Sigmoid colon (tissue), 4 donors: ENCODE data around the gene PLXDC1.

Experiments used
- EP300 ChIP-seq, 4 donors: sonication (generic); formaldehyde crosslinking; IDR thresholded peaks; one replicate each; pipeline ENCODE4 v1.6.1; 2017; ENCODE audit warnings: antibody characterized with exemption in 4 of 4
- POLR2A ChIP-seq, 2 donors: fragments of 450-650 bp; IDR thresholded peaks; one replicate each; pipeline ENCODE4 v1.6.1; 2016; ENCODE audit warnings: antibody characterized with exemption in 2 of 2, mild to moderate bottlenecking in 2 of 2, moderate library complexity in 2 of 2
- POLR2AphosphoS5 ChIP-seq, 4 donors: sonication (generic); formaldehyde crosslinking; IDR thresholded peaks; one replicate each; pipeline ENCODE4 v1.6.1; 2017; ENCODE audit warnings: antibody characterized with exemption in 4 of 4
- TF ChIP-seq, protein P1 (sequence below), 4 experiments: fragments of 450-650 bp in 3 of 4; fragments of 200-600 bp in 1 of 4; IDR thresholded peaks; one replicate each; pipeline ENCODE4 v1.5.1; 2016 to 2019; ENCODE audit warnings: antibody characterized with exemption in 4 of 4, mild to moderate bottlenecking in 3 of 4, moderate library complexity in 2 of 4

DNA sequence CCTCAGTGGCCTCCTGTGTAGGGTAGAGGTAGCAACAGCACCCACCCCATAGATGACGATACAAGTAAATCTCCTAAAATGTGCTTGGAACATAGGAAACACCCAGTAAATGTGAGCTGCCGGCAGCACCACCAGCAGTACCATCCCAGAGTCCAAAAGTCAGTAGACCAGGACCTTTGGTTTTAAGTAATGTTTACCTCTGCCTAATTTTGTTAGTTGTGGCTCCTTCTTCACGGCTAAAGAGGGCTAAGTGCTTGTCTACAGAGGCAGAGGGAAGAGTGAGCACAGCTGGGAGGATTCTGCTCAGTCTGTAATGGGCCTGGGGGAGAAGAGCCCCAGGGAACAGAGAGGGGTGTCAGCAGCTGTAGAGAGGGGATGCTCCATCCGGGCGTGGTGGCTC lies 92.9 kb downstream of the PLXDC1 start:
- TF ChIP-seq, protein P1, sequence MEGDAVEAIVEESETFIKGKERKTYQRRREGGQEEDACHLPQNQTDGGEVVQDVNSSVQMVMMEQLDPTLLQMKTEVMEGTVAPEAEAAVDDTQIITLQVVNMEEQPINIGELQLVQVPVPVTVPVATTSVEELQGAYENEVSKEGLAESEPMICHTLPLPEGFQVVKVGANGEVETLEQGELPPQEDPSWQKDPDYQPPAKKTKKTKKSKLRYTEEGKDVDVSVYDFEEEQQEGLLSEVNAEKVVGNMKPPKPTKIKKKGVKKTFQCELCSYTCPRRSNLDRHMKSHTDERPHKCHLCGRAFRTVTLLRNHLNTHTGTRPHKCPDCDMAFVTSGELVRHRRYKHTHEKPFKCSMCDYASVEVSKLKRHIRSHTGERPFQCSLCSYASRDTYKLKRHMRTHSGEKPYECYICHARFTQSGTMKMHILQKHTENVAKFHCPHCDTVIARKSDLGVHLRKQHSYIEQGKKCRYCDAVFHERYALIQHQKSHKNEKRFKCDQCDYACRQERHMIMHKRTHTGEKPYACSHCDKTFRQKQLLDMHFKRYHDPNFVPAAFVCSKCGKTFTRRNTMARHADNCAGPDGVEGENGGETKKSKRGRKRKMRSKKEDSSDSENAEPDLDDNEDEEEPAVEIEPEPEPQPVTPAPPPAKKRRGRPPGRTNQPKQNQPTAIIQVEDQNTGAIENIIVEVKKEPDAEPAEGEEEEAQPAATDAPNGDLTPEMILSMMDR (IDR thresholded peaks at IDR 0.05): no peak
- TF ChIP-seq POLR2AphosphoS5 (IDR thresholded peaks at IDR 0.05): no peak
- TF ChIP-seq POLR2A (IDR thresholded peaks at IDR 0.05): no peak
- TF ChIP-seq EP300 (IDR thresholded peaks at IDR 0.05): no peak
